Measurements from ENCODE around the gene CRB3. TPM values are rescaled to one million over a fixed set of nuclear protein-coding genes. Genes with fewer than 3 reads are reported as not detected.

The CRB3 gene
- total and polyA plus RNA-seq, 2 of the 13 experiments (the other 11 are each of a cell fraction or from before 2014, with no cell fraction given): 10.6 to 25.6 TPM

- no peak for TF ChIP-seq TAF15 (IDR thresholded peaks at IDR 0.05; ENCODE audit: low read depth, low read length, poor library complexity, severe bottlenecking)
- no peak for TF ChIP-seq ATF5 (CRISPR knock-in tag; IDR thresholded peaks at IDR 0.05; ENCODE audit: low read depth)
- TF ChIP-seq SOX5 (CRISPR knock-in tag; IDR thresholded peaks at IDR 0.05; ENCODE audit: borderline replicate concordance): no peak
- peak in 1 of 2 experiments; percentile 51; a peak in 2 of 4 replicates for TF ChIP-seq HMGXB4 (CRISPR knock-in tag; IDR thresholded peaks at IDR 0.05; ENCODE audit: borderline replicate concordance in 1 of 2, low read depth in 1 of 2)
- no peak for TF ChIP-seq GTF3A (CRISPR knock-in tag; conservative IDR thresholded peaks at IDR 0.05)
- TF ChIP-seq ZNF781 (CRISPR knock-in tag; IDR thresholded peaks at IDR 0.05; ENCODE audit: borderline replicate concordance, not compliant biosample characterization): peak; percentile 14
- TF ChIP-seq CSRNP1 (CRISPR knock-in tag; IDR thresholded peaks at IDR 0.05): no peak
- no peak for TF ChIP-seq CCDC6 (CRISPR knock-in tag; IDR thresholded peaks at IDR 0.05)
- no peak for TF ChIP-seq ZNF331 (CRISPR knock-in tag; IDR thresholded peaks at IDR 0.05)
- TF ChIP-seq ZNF225 (CRISPR knock-in tag; IDR thresholded peaks at IDR 0.05): no peak
- TF ChIP-seq HMG20B (CRISPR knock-in tag; conservative IDR thresholded peaks at IDR 0.05): no peak
- TF ChIP-seq HNF4G (IDR thresholded peaks at IDR 0.05; ENCODE audit: borderline replicate concordance, low read depth, low read length): no peak
- no peak for TF ChIP-seq HNF4G (CRISPR knock-in tag; IDR thresholded peaks at IDR 0.05; ENCODE audit: borderline replicate concordance, low read depth)
- TF ChIP-seq ARNTL (CRISPR knock-in tag; IDR thresholded peaks at IDR 0.05): no peak
- TF ChIP-seq POGK (CRISPR knock-in tag; conservative IDR thresholded peaks at IDR 0.05): 0 out of 2 replicates have a peak, but pooled peaks have one; percentile 23
- TF ChIP-seq ZNF180 (CRISPR knock-in tag; IDR thresholded peaks at IDR 0.05; ENCODE audit: borderline replicate concordance, low read depth): no peak
- no peak for TF ChIP-seq TAF1 (CRISPR knock-in tag; IDR thresholded peaks at IDR 0.05)
- TF ChIP-seq RFX5 (IDR thresholded peaks at IDR 0.05; ENCODE audit: low read depth, low read length): no peak
- 0 out of 2 replicates have a peak, but pooled peaks have one; percentile 27 for TF ChIP-seq MAZ (IDR thresholded peaks at IDR 0.05; ENCODE audit: borderline replicate concordance, low read depth, low read length)
- no peak for TF ChIP-seq MAZ (CRISPR knock-in tag; IDR thresholded peaks at IDR 0.05; ENCODE audit: low read depth)
- TF ChIP-seq LCORL (IDR thresholded peaks at IDR 0.05): no peak
- TF ChIP-seq LCORL (CRISPR knock-in tag; IDR thresholded peaks at IDR 0.05): no peak
- TF ChIP-seq TFAP4 (IDR thresholded peaks at IDR 0.05; ENCODE audit: borderline replicate concordance, low read depth): no peak
- TF ChIP-seq IRF2 (CRISPR knock-in tag; IDR thresholded peaks at IDR 0.05): no peak
Observed at GRCh38 chr19:6423499-6424194, 40.4 kb upstream of the CRB3 start (continued).

Measured in HepG2 (cell line).